GM21717 (cell line): ENCODE results near the gene PRDM12.
"Not testable (repeated sequence)": the region's sequence is repeated elsewhere in the genome, so short reads cannot be mapped to it uniquely, and the experiment has no call there.

Source experiments
- ATAC-seq: cut with Tn5 transposase; IDR thresholded peaks from one replicate; pipeline ENCODE4 v1.9.1; 2021; ENCODE audit warnings: mild to moderate bottlenecking, moderate library complexity; ENCODE audit not compliant: unreplicated experiment

The PRDM12 gene

DNA sequence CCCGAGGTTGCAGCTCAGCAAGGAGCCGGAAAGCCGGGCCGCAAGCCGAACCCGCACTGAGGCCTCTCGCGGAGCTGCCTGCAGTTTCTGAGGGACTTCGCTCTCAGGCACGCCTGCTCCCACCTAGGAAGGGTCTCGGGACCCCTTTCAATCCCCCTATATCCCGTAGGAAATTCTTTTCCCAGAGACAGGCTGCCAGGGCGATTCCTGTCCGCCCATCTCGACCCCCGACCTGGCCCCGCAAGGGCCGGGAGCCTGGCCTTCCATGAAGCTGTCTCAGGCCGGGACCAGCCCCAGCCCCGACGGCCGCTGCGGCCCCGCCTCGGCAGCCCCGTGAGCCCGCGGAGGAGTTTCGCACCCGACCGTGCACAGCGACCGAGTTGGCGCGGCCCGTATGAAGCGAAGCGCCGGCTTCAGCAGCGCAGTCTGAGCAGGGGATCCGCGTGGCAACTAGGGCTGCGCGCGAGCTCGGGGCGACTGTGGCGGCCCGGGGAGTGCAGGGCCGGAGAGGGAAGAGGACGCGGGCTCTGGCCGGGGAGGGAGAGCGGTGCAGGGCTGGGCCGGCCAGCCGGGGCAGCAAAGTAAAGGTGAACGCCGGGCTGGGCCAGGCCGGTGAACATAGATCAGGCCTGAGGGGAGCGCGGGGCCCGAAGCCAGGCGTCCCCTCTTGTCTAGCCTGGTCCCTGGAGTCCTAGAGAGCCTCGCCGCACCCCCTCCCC, 977 bp upstream of the PRDM12 start:
- ATAC-seq: no peak

DNA sequence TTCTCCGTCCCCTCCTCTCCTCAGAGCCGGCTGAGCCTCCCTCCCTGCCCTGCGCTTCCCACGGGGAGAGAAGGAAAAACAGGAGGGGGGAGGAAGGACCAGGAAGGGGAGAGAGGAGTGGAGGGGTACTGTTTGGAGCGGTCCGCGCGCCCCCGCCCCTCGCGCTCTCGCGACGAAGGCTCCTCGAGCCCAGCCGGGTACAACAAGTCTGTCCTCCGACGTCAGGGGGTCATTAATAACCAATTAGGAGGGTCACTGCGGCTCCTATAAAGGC, 480 bp upstream of the PRDM12 start:
- ATAC-seq: no peak

DNA sequence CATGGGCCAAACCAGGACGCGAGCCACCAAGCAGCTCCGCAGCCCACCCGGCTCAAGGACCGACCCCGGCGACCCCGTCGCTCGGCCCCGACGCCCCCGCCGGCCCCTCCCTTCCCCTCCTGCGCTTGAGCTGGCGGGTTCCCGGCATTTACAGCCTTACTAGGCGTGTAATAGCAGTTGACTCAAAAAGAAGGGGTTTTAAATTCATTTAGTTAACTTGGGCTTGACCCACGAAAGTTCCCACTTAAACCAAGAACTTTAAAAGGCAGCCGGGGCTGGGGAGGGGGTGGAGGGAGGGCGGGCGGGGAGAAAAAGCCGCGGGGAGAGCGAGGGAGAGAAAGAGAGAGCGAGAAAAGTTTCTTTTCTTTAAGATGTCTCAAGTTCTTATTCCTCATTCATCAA, 636 bp downstream of the PRDM12 start:
- no peak for ATAC-seq

DNA sequence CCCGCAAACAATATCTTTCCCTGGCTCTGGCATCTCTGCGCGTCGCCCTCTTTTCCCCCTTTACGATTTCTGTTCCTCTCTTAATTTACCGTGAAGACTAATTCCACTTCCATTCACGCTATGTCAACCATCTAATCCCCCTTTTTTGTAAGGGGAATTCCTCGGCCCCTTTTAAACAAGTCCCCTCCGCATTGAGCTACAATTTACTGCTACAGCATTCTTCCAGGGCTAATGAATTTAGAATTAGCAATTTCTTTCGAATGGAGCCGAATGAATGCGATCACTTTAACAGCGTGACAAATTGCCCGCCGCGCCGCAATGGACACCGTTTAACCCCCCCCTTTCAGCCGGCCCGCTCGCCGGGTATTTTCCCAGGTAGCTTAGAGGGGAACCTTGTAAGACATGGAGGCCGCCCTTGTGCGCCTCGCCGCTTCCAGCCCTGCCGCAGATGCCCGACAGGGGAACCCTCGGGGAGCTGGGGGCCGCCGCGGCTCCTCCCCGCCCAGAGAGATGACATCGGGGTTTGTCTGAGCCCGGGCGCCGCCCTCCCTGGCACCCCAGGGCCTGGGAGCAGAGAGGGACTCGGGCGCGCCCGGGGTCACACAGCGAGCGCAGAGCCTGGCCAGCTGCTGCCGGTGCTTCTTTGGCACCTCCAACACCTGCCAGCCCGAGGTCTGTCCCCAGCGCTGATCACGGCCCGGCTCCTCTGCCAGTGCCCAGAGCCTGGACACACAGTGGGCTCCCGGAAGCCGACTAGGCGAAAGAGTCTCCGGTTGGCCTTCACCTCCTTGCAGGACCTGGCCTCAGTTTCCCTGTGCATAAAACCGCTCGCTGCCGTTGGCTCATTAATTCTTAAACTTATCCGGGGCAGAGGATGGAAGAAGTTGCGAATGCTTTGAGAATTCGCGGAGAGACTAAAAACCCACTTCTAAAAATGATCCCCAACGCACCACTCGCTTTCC, 1.3 kb downstream of the PRDM12 start:
- ATAC-seq: no peak

DNA sequence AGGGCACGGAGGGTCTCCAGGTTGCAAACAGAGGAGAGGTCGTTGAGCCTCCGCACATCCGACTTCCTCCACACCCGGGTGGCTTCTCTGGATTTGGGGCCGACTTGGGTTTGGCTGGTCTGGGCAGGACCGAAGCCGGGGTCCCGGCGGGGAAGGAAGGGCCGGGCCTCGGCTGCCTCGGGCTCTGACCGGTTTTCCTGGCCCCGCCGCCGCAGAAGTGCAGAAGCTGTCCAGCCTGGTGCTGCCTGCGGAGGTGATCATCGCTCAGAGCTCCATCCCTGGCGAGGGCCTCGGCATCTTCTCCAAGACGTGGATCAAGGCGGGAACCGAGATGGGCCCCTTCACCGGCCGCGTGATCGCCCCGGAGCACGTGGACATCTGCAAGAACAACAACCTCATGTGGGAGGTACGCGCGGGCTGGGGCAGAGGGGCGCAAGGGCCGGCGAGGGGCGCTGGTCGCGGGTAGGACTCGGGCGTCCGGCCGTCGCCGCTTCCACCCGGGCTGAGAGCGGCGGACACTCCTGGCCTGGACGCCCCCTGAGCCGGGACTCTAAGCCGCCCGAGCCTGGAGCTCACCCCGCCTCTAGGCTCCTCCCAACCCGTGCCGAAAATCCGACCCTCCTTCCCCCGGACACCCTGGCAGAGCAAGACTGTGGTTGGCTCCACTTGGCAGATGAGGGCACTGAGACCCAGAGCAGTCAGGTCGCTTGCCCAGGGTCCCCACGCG, 2.2 kb downstream of the PRDM12 start:
- ATAC-seq: no peak

DNA sequence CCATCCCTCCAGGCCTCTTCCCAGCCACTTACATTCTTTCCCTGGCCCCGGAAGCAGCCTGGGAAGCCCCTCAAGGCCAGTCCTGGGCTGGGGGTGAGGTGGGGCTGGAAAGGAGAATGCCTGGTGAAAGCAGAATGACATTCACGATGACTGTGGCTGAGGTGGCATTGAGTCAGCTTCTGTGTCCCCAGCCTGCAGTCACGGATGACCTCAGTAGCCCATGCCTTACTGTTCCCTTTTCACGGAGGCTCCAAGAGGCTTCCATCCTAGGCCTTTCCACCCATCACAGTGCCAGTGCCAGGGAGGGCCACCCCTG, 2.7 kb downstream of the PRDM12 start:
- no peak for ATAC-seq

DNA sequence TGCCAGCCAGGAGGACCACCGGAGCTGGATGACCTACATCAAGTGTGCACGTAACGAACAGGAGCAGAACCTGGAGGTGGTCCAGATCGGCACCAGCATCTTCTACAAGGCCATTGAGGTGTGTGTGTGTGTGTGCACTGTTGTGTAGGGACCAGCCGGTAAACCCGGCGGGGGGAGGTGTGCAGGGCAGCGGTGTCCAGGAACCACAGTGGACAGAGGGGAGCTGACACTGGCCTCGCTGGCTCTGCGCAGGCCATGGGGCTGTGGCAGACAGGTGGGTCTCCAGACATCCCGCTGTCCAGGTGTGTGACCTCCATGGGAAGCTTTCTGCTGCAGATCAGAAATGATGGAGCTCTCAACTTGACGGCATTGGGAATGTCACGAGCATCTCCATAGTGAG, 3.8 kb downstream of the PRDM12 start:
- no peak for ATAC-seq

DNA sequence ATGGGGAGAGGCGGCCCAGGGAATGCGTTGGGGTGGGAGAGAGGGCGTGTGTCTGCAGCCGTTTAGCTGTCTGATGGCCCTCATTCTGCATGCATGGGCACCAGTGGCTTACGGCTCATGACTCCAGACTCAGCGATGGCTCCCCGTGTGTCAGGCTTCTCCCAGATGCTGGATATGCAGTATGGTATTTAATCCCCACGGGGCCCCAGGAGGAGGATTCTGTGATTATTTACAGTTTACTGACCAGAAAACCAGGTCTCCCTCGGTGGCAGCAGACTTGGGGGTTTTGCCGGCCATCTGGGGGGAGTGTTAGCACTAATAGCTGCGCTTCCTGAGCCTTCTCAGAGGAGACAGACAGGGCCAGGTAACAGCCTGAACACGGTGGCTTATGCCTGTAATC, 4.3 kb downstream of the PRDM12 start:
- no peak for ATAC-seq

DNA sequence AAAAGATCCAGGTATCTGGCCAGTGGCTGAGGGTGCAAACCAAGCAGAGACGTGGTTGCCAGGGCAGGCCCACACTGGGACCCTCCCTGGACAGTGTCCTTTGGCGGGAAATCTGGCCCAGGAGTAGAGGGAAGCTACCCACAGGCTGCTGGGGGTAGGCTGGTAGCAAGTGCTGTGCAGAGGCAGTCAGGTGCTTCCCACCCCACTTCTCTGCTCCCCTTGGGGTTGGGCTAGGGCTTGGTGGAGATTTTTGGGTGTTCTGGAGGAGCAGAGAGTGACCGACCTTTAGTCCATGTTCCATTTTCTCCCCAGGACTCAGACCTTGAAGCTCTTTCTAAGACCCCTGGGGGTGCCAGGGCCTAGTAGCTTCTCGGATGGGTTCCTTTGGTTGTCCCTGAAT, 5.6 kb downstream of the PRDM12 start:
- no peak for ATAC-seq

DNA sequence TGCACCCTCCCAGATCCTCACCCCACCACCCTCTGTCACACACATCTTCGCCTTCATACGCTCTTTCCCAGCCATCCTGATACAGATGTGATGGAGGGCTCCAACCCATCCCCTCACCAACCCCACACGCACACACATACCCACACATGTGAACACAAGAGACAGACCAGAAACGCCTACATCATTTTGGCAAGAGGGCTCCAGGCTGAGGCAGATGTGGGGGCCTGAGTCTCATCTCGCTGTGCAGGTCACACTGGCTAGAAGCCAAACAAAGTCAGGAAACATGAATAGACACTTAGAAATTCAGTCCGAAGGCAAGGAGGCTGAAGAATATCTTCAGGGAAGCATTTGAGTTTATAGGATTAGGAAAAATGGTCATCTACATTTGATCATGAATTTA, 6.2 kb downstream of the PRDM12 start:
- ATAC-seq: no peak

DNA sequence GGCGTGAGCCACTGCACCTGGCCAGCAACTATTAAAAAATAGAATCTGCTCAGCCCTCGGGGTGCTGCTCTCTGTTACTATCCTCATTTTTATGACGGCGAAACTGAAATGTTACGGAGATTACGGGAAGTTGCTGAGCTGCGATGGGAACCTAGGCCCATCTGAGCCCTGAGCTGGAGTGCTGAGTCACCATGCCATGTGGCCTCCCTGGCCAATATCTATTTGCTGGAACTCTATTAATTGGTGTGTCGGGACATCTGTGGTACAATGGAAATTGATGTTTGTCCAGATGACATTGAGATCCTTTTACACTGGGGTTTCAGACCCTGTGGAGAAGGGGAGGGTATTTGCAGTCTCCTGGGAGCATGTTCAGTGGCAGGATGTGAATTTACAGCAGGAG, 8.1 kb downstream of the PRDM12 start:
- no peak for ATAC-seq

DNA sequence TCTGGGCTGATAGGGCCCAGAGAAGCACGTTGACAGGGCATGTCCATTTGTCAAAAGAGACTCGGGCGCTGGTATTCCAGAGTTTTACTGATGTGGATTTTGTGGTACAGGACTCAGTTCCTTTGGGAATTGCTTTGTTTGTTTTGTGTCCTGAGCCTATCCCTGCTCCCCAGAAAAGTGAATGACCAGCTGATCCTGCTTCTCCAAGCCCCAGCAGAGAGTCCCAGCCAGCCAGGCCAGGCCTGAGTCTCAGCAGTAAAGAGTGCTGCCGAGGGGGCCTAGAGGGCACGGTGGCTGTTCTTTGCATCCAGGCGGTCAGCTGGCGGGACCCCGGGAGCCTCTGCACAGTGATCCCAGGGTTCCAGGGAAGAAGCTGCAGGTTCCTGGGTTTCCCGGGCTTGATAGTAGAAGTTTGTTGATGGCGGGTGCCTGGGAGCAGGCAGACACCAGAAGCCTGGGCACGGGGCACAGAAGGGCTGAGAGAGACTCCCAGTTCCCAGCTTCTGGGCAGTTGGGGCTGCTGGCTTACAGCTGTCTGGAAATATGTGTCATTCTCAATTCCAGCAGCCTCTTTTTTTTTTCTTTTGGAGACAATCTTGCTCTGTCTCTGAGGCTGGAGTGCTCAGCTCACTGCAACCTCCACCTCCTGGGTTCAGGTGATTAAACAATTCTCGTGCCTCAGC, 8.7 kb downstream of the PRDM12 start:
- no peak for ATAC-seq

DNA sequence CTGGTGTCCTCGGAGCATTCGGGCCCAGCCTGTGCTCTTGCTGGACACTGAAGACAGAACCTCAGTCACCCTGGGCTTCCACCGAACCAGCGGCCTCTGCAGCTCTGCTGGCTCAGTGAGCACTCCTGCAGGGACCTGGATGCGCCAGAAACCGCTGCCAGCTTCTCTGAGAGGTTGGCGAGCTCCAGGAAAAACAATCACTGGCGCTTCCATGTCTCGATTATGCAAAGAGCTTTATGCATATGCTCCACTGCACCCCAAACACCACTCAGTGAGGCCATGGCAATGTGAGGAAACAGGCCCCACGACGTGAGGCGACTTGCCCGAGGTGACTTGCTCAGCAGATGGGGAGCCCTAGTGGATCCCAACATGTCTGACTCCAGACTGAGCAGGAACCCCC, 11.0 kb downstream of the PRDM12 start:
- no peak for ATAC-seq

DNA sequence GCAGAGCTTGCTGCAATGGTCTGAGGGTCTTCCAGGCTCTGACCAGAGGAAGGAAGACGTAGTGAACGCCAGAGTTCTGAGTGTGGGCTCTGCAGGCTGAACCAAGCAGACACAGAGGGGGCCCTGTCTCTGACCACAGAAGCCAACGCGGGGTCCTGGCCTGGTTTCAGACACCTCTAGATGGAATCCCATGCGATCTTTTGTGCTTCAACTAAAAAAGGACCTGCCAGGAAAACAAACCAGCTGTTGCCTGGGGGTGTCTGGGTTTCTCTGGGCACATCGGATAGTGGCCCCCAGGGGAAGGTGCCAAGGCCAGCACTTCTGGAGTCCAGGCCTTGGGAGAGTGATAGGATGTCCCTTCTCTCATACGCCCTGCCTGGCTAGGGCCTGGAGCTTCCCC, 12.9 kb downstream of the PRDM12 start:
- ATAC-seq: no peak

DNA sequence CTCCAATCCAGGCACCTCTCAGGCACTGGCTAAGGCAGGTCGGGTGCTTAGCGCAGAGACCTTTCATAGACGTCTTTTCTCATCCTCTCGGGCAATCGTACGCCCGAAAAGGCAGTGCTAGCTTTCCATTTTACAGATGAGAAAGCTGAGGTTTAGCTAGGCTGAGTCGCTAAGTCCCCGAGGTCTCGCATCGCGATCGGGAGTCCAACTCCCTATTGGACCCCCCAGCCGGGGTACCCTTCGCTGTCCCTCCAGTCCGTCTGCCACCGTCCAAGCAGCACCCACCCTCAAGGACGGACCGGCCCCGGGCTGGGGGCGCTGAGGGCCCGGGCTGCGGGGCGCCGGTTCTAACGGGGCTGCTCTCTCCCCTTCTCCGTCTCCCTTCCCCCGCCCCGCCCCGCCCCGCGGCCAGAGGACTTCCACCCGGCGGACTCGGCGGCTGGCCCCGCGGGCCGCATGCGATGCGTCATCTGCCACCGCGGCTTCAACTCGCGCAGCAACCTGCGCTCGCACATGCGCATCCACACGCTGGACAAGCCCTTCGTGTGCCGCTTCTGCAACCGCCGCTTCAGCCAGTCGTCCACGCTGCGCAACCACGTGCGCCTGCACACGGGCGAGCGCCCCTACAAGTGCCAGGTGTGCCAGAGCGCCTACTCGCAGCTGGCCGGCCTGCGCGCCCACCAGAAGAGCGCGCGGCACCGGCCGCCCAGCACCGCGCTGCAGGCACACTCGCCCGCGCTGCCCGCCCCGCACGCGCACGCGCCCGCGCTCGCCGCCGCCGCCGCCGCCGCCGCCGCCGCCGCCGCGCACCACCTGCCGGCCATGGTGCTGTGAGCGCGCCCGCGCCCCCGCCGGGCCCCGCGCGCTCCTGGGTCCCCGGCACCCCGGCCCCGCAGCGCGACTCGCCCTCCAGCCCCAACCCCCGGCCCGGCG, 16.7 kb downstream of the PRDM12 start:
- ATAC-seq: no peak

DNA sequence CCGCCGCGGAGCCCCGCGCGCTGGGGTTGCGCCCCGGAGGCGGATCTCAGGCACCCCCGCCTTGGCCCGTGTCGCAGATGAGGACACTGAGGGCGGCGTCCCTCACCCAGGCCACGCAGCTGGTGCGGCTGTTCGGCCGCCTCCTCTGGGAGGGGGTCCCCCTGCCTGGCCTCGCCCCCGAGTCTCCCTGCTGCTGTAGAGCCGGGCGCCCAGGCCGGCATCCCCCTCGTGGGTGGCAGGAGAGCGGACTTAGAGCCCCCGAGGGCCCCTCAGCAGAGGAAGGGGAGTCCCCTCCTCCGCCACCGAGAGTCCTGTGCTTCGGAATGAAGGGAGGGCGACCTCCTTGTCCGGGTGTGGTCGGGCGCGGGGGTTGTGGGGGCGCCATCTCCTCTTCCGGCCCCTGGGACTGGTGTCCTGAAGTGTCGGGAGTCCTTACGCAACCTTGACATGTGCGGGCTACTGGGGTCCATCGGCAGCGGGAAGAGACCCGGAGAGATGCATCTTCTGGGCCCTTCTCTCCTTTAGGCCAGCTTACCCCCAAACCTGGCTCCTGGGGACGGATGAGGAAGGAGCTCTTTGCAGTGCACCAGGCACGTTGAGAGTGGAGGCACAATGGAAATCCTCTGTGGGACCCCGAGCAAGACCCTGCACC, 17.5 kb downstream of the PRDM12 start:
- ATAC-seq: no peak

DNA sequence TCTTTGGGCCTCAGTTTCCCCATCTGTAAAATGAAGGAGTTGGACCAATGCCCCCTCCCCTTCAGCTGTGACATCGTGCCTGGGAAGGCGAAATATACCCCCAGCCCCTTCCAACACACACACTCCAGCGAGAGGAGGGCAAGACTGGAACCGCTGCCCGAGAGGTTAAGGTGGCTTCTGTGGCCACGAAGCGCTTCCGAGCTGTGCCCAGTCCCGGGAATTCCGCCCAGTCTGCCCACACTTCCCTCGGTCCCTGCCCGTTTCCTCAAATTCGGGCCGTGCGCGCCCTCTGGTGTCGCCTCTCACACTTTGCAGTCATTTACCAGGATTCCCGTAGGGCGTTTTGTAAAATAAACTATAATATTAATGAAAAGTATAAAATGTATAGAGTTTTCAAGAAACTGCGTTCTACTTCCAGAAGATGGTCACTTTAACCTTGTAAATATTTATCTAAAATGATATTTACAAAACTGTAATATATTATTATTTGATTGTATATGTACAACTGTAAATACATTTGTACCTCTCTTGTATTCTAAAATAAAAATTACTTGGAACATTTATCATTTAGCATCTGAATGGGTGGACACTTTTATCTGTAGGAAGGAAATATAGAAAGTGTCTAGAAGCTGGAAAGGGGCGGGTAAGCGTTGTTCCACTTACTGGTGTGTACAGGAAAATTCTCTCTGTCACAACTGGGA, 18.2 kb downstream of the PRDM12 start:
- no peak for ATAC-seq

DNA sequence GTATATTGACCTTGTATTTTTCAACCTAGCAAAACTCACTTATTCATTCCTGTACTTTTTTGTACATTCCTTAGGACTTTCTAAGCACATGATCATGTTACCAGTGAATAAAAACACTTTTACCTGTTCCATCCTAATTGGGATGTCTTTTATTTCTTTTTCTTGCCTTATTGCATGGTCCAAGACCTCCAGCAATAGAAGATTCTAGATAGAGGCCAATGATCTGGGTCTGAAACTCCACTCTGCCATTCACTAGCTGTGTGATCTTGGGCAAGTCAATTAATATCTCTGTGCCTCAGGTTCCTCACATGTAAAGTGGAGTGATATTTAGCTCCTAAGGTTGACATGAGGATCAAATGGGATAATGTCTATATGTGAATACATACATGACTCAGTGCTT, 20.7 kb downstream of the PRDM12 start:
- no peak for ATAC-seq

DNA sequence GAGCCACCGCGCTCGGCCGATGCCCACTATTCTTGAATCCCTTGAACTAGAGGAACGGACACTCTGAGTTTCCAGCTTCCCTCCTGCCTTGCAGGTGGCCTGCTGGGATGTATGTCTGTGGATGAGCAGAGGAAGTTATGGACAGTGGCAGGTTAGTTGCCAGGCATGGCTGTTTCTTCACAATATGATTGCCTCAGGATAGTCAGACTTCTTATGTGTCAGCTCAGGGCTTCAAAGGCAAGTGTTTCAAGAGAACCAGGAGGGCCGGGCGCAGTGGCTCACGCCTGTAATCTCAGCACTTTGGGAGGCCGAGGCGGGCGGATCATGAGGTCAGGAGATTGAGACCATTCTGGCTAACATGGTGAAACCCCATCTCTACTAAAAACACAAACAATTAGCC, 21.6 kb downstream of the PRDM12 start:
- not testable (repeated sequence) for ATAC-seq
